H9 (cell line): ENCODE data around the gene MICU2. TPM values are rescaled to one million over a fixed set of nuclear protein-coding genes. Genes with fewer than 3 reads are reported as not detected.

Source experiments
- DNase-seq: peaks from one replicate; pipeline ENCODE4 v3.0.0-alpha.2; 2017
- H2AFZ ChIP-seq: one replicate; pipeline ENCODE4 v1.6.1; 2013; ENCODE audit warnings: mild to moderate bottlenecking, low read length, control low read depth, moderate library complexity
- H2AK5ac ChIP-seq: 2 replicates; pipeline ENCODE4 v1.6.1; 2013; ENCODE audit warnings: low read length, control low read depth, mixed read lengths; ENCODE audit not compliant: insufficient read length
- H2BK120ac ChIP-seq: one replicate; pipeline ENCODE4 v1.6.1; 2013; ENCODE audit warnings: low read depth, mild to moderate bottlenecking, low read length, control low read depth, inconsistent platforms; ENCODE audit not compliant: poor library complexity, severe bottlenecking
- H2BK12ac ChIP-seq: 2 replicates; pipeline ENCODE4 v1.6.1; 2013; ENCODE audit warnings: low read length, control low read depth, mixed read lengths, low read depth; ENCODE audit not compliant: insufficient read length
- H2BK15ac ChIP-seq: 2 replicates; pipeline ENCODE4 v1.6.1; 2013; ENCODE audit warnings: low read depth, low read length, control low read depth
- H2BK20ac ChIP-seq: one replicate; pipeline ENCODE4 v1.6.1; 2013; ENCODE audit warnings: low read depth, mild to moderate bottlenecking, low read length, control low read depth, inconsistent platforms; ENCODE audit not compliant: poor library complexity, severe bottlenecking
- H2BK5ac ChIP-seq: 2 replicates; pipeline ENCODE4 v1.6.1; 2013; ENCODE audit warnings: low read length, control low read depth, mixed read lengths; ENCODE audit not compliant: insufficient read length
- H3K14ac ChIP-seq: 2 replicates; pipeline ENCODE4 v1.6.1; 2013; ENCODE audit warnings: low read length, control low read depth; ENCODE audit not compliant: insufficient read depth
- H3K18ac ChIP-seq: 2 replicates; pipeline ENCODE4 v1.6.1; 2013; ENCODE audit warnings: low read depth, mild to moderate bottlenecking, mixed read lengths, low read length, control low read depth; ENCODE audit not compliant: insufficient read length
- H3K23ac ChIP-seq: 2 replicates; pipeline ENCODE4 v1.6.1; 2013; ENCODE audit warnings: low read length, control low read depth, mixed read lengths, low read depth; ENCODE audit not compliant: insufficient read length
- H3K23me2 ChIP-seq: 2 replicates; pipeline ENCODE4 v1.6.1; 2013; ENCODE audit warnings: low read depth, mild to moderate bottlenecking, mixed read lengths, low read length, control low read depth; ENCODE audit not compliant: insufficient read length, poor library complexity, severe bottlenecking
- H3K27ac ChIP-seq: 2 replicates; pipeline ENCODE4 v1.5.1; 2013; ENCODE audit warnings: low read length, control low read depth, mixed read lengths, low read depth; ENCODE audit not compliant: insufficient read length
- H3K27me3 ChIP-seq: 2 replicates; pipeline ENCODE4 v1.6.1; 2013; ENCODE audit warnings: low read length, control low read depth, inconsistent platforms; ENCODE audit not compliant: insufficient read depth
- H3K4ac ChIP-seq: 2 replicates; pipeline ENCODE4 v1.6.1; 2013; ENCODE audit warnings: low read depth, mild to moderate bottlenecking, control low read depth, inconsistent platforms, low read length, moderate library complexity
- H3K4me1 ChIP-seq: 2 replicates; pipeline ENCODE4 v1.6.1; 2013; ENCODE audit warnings: low read length, control low read depth, inconsistent platforms; ENCODE audit not compliant: insufficient read depth
- H3K4me2 ChIP-seq: 2 replicates; pipeline ENCODE4 v1.6.1; 2013; ENCODE audit warnings: low read length, control low read depth, mixed read lengths; ENCODE audit not compliant: insufficient read length, insufficient read depth
- H3K56ac ChIP-seq: 2 replicates; pipeline ENCODE4 v1.6.1; 2013; ENCODE audit warnings: low read depth, mild to moderate bottlenecking, mixed read lengths, low read length, control low read depth; ENCODE audit not compliant: insufficient read length
- H3K79me1 ChIP-seq: 2 replicates; pipeline ENCODE4 v1.6.1; 2013; ENCODE audit warnings: low read depth, mild to moderate bottlenecking, moderate library complexity, low read length, control low read depth, inconsistent platforms; ENCODE audit not compliant: insufficient read depth, poor library complexity, severe bottlenecking
- H3K79me2 ChIP-seq: 2 replicates; pipeline ENCODE4 v1.6.1; 2013; ENCODE audit warnings: low read length, control low read depth, inconsistent platforms; ENCODE audit not compliant: insufficient read depth
- H3K9ac ChIP-seq: 2 replicates; pipeline ENCODE4 v1.6.1; 2013; ENCODE audit warnings: low read length, control low read depth, mixed read lengths; ENCODE audit not compliant: insufficient read length; ENCODE audit errors: extremely low read depth
- H3K9me3 ChIP-seq: one replicate; pipeline ENCODE4 v1.6.1; 2013; ENCODE audit warnings: low read depth, low read length, inconsistent platforms; ENCODE audit not compliant: control insufficient read depth
- H3T11ph ChIP-seq: one replicate; pipeline ENCODE4 v1.6.1; 2013; ENCODE audit warnings: mild to moderate bottlenecking, low read length, control low read depth, inconsistent platforms
- H4K20me1 ChIP-seq: one replicate; pipeline ENCODE4 v1.6.1; 2013; ENCODE audit not compliant: control insufficient read depth, insufficient read length, insufficient read depth
- H4K5ac ChIP-seq: 2 replicates; pipeline ENCODE4 v1.6.1; 2013; ENCODE audit warnings: low read depth, mild to moderate bottlenecking, mixed read lengths, low read length, control low read depth; ENCODE audit not compliant: insufficient read length
- H4K8ac ChIP-seq: replicated peaks from 2 replicates; pipeline ENCODE4 v1.6.1; 2013; ENCODE audit warnings: low read length, control low read depth, mixed read lengths, low read depth; ENCODE audit not compliant: insufficient read length
- H4K91ac ChIP-seq: 2 replicates; pipeline ENCODE4 v1.6.1; 2013; ENCODE audit warnings: low read depth, mild to moderate bottlenecking, moderate library complexity, mixed read lengths, low read length, control low read depth; ENCODE audit not compliant: insufficient read length
- H3K27ac Mint-ChIP-seq, 3 experiments: 2 replicates in 2 of 3; 3 replicates in 1 of 3; pipeline ENCODE4 v1.8.0; 2020 to 2021; ENCODE audit warnings: mixed read lengths in 3 of 3, mild to moderate bottlenecking in 1 of 3, moderate library complexity in 1 of 3
- H3K27me3 Mint-ChIP-seq: 2 replicates; pipeline ENCODE4 v1.8.0; 2021; ENCODE audit warnings: low read depth, mild to moderate bottlenecking, moderate library complexity, mixed read lengths
- H3K36me3 Mint-ChIP-seq, 3 experiments: 2 replicates in 2 of 3; 3 replicates in 1 of 3; pipeline ENCODE4 v1.8.0; 2020 to 2021; ENCODE audit warnings: low read depth in 3 of 3, mixed read lengths in 3 of 3; ENCODE audit not compliant: insufficient read depth in 1 of 3
- H3K4me1 Mint-ChIP-seq, 2 experiments: 2 replicates each; pipeline ENCODE4 v1.8.0; 2020; ENCODE audit warnings: mixed read lengths in 2 of 2
- H3K4me3 Mint-ChIP-seq, 2 experiments: 2 replicates in 1 of 2; 3 replicates in 1 of 2; pipeline ENCODE4 v1.8.0; 2020 to 2021; ENCODE audit warnings: mild to moderate bottlenecking in 2 of 2, mixed read lengths in 2 of 2, moderate library complexity in 1 of 2
- H3K9me3 Mint-ChIP-seq, 2 experiments: 2 replicates in 1 of 2; 3 replicates in 1 of 2; pipeline ENCODE4 v1.8.0; 2020; ENCODE audit warnings: mild to moderate bottlenecking in 2 of 2, mixed read lengths in 2 of 2, moderate library complexity in 1 of 2
- WGBS: extraction: QIAGEN DNeasy Blood & Tissue Kit; methylation state at CpG from one replicate; pipeline ENCODE4 v1.1.7; 2013; ENCODE audit warnings: missing lambda C conversion rate, low lambda C conversion rate, mixed read lengths; ENCODE audit not compliant: insufficient read length; ENCODE audit errors: extremely low coverage; 5-methylcytosine and 5-hydroxymethylcytosine counted together
- total RNA-seq: library from RNA; stranded (reverse); gene quantifications from 2 replicates; pipeline ENCODE4 v1.2.1, GENCODE V29; 2021
- TF ChIP-seq, protein P1 (sequence below): fragments of 200-600 bp; sonication (generic); conservative IDR thresholded peaks from 3 replicates; pipeline ENCODE4 v1.8.0; 2021; ENCODE audit warnings: antibody characterized with exemption, mild to moderate bottlenecking

The MICU2 gene
- total RNA-seq, 1 experiment from 2014 or later = 38.4 TPM

DNA sequence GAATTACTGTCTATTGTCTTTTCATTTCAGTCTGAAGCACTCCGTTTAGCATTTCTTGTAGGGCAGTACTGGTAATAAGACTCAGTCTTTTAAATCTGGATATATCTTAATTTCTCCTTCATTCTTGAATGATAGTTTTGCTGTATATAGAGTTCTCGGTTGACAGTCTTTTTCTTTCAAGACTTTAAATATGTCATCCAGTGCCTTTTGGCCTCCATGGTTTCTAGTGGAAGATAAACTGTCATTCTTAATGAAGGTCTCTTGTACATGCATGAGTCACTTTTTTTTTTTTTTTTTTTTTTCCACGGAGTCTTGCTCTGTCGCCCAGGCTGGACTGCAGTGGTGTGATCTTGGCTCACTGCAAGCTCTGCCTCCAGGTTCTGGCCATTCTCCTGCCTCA, 117.6 kb downstream of the MICU2 start:
- no peak overlapping the region for H3K27ac Mint-ChIP-seq
- Histone ChIP-seq H3T11ph (no peak overlapping the region), H3K23me2 (no peaks in the 10 kb centered on the region), H2AFZ (no peak overlapping the region), H3K79me2 (no peaks in the 10 kb centered on the region), H3K4me1 (no peaks in the 10 kb centered on the region), H3K23ac (no peak overlapping the region), H3K4ac (no peak overlapping the region), H2BK120ac (no peak overlapping the region), H2AK5ac (no peak overlapping the region), H4K91ac (no peak overlapping the region), H3K79me1 (no peaks in the 10 kb centered on the region), H4K8ac (no peak overlapping the region), H3K27ac (no peak overlapping the region), H3K9ac (no peak overlapping the region), H4K5ac (no peak overlapping the region), H4K20me1 (no peaks in the 10 kb centered on the region), H3K27me3 (no peaks in the 10 kb centered on the region), H3K18ac (no peak overlapping the region), H2BK15ac (no peak overlapping the region), H3K56ac (no peak overlapping the region), H2BK20ac (no peak overlapping the region), H3K9me3 (no peaks in the 10 kb centered on the region), H2BK5ac (no peak overlapping the region), H3K4me2 (no peak overlapping the region), H2BK12ac (no peak overlapping the region), H3K14ac (no peak overlapping the region)
- TF ChIP-seq, protein P1, sequence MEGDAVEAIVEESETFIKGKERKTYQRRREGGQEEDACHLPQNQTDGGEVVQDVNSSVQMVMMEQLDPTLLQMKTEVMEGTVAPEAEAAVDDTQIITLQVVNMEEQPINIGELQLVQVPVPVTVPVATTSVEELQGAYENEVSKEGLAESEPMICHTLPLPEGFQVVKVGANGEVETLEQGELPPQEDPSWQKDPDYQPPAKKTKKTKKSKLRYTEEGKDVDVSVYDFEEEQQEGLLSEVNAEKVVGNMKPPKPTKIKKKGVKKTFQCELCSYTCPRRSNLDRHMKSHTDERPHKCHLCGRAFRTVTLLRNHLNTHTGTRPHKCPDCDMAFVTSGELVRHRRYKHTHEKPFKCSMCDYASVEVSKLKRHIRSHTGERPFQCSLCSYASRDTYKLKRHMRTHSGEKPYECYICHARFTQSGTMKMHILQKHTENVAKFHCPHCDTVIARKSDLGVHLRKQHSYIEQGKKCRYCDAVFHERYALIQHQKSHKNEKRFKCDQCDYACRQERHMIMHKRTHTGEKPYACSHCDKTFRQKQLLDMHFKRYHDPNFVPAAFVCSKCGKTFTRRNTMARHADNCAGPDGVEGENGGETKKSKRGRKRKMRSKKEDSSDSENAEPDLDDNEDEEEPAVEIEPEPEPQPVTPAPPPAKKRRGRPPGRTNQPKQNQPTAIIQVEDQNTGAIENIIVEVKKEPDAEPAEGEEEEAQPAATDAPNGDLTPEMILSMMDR = no peak
- H3K9me3 Mint-ChIP-seq = peaks cover 23 to 27% of the 10 kb centered on the region in 2 experiments
- WGBS = no CpG with 5 or more reads among the region's 4 CpGs
- no peak for DNase-seq
- H3K4me1 Mint-ChIP-seq = no peaks in the 10 kb centered on the region
- peaks cover 11 to 30% (median 27%) of the 10 kb centered on the region in 3 experiments for H3K36me3 Mint-ChIP-seq
- H3K4me3 Mint-ChIP-seq = no peak overlapping the region
- H3K27me3 Mint-ChIP-seq = peaks cover 1% of the 10 kb centered on the region; the same call in 1 of the 2 replicates
